Body of pancreas (tissue), 4 donors: ENCODE results near the gene ETV1.

Experiments used
- POLR2A ChIP-seq, 3 donors: fragments of 450-650 bp; IDR thresholded peaks; one replicate each; pipeline ENCODE4 v1.6.1; 2016; ENCODE audit warnings: antibody characterized with exemption in 3 of 3, mild to moderate bottlenecking in 2 of 3
- TF ChIP-seq, protein P1 (sequence below), 7 experiments: fragments of 450-650 bp in 4 of 7; fragments of 200-600 bp in 3 of 7; sonication (generic) in 3 of 7; IDR thresholded peaks; one replicate each; pipeline ENCODE4 v1.5.1; 2016 to 2019; ENCODE audit warnings: antibody characterized with exemption in 7 of 7

DNA sequence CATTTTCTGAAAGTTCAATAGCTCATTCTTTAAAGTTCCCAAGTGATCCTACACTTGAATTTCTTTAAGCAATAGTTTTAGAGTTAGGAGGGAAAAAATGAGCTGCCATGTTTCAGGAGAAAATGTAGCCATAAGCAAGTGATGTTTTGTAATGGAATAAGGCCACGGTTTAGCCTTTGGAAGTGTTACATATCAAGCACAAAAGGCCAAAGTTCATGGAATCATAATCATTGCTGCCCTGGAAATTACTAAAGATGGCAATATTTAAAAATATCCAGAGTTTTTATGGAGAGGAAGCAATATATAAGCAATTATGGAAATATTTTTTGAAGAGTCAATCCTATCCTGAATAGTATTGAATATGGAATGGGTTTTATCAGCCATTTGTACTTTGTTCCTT, 68.4 kb downstream of the ETV1 start:
- TF ChIP-seq POLR2A (IDR thresholded peaks at IDR 0.05): no peak
- TF ChIP-seq, protein P1, sequence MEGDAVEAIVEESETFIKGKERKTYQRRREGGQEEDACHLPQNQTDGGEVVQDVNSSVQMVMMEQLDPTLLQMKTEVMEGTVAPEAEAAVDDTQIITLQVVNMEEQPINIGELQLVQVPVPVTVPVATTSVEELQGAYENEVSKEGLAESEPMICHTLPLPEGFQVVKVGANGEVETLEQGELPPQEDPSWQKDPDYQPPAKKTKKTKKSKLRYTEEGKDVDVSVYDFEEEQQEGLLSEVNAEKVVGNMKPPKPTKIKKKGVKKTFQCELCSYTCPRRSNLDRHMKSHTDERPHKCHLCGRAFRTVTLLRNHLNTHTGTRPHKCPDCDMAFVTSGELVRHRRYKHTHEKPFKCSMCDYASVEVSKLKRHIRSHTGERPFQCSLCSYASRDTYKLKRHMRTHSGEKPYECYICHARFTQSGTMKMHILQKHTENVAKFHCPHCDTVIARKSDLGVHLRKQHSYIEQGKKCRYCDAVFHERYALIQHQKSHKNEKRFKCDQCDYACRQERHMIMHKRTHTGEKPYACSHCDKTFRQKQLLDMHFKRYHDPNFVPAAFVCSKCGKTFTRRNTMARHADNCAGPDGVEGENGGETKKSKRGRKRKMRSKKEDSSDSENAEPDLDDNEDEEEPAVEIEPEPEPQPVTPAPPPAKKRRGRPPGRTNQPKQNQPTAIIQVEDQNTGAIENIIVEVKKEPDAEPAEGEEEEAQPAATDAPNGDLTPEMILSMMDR (IDR thresholded peaks at IDR 0.05): no peak
